Rectal smooth muscle tissue (tissue), 1 donor: ENCODE data around the gene RPL19.

Experiments
- H3K27ac ChIP-seq: one replicate; pipeline ENCODE4 v1.7.0; 2013; ENCODE audit warnings: low read depth, low read length, inconsistent platforms
- H3K27me3 ChIP-seq: one replicate; pipeline ENCODE4 v1.7.0; 2013; ENCODE audit warnings: low read length; ENCODE audit not compliant: control insufficient read depth, insufficient read depth
- H3K36me3 ChIP-seq: one replicate; pipeline ENCODE4 v1.7.0; 2013; ENCODE audit warnings: low read length; ENCODE audit not compliant: control insufficient read depth, insufficient read depth
- H3K4me1 ChIP-seq: one replicate; pipeline ENCODE4 v1.7.0; 2013; ENCODE audit warnings: low read length; ENCODE audit not compliant: control insufficient read depth, insufficient read depth
- H3K4me3 ChIP-seq: one replicate; pipeline ENCODE4 v1.7.0; 2013; ENCODE audit warnings: low read length
- H3K9ac ChIP-seq: one replicate; pipeline ENCODE4 v1.7.0; 2013; ENCODE audit warnings: low read length

RPL19 gene

DNA sequence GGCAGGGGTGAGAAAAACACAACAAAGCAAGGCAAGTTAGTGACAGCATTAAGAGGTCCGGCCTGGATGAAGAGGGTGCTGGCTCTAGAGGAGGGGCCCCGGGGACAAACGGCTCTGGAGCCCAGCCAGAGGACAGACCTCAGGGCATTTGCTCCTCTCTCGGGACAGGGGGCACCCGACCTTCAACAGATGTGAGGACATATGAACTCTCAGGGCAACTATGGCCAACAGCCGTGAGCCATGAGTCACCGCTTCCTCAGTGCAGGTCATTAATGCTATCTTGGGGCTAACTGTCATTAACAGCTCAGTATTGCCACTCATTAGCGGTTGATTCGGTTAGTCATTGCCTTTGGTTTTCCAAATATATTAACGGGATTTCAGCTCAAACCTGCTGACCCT, 24.4 kb upstream of the RPL19 start:
- Histone ChIP-seq H3K4me3 (no peak overlapping the region), H3K36me3 (peaks cover 5% of the 10 kb centered on the region), H3K9ac (no peak overlapping the region), H3K27ac (no peak overlapping the region), H3K27me3 (no peaks in the 10 kb centered on the region), H3K4me1 (no peaks in the 10 kb centered on the region)

DNA sequence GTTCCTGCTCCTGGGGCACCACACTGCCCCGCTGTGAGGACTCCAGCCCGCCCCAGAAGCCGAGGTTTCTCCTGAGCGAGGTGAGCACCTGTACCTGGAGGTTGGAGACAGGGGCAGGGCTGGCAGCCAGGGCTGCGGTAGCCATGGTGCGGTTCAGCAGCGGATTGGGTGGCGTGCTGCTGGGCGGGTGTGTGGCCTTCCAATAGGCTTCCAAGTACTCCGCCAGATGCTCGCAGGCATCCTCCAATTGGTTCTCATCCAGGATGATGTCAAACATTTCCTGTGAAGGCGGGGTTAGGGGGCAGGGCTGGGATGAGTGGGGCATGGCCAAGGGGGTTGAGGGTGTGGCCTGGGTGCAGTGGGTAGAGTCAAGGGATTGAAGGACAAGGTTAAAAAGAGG, 22.8 kb upstream of the RPL19 start:
- no peak overlapping the region for H3K27ac ChIP-seq
- H3K36me3 ChIP-seq, result peaks cover 5% of the 10 kb centered on the region

DNA sequence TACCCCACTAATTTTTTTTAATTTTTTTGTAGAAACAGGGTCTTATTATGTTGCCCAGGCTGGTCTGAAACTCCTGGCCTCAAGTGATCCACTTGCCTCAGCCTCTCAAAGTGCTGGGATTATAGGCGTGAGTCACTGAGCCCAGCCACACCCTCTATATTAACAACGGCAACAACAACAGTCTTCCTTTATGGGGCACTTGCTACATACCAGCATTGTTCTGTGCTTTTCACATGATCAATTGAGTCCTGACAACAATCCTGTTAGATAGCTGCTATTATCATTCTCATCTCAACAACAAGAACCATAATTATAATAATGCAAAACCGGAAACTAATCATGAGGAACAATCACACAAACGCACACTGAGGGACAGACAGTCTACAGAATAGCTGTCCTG, 21.5 kb upstream of the RPL19 start:
- H3K27ac ChIP-seq, result no peak overlapping the region
- H3K4me1 ChIP-seq, result no peaks in the 10 kb centered on the region
- H3K27me3 ChIP-seq, result no peaks in the 10 kb centered on the region
- H3K36me3 ChIP-seq, result peaks cover 8% of the 10 kb centered on the region
- no peak overlapping the region for H3K9ac ChIP-seq
- H3K4me3 ChIP-seq, result no peak overlapping the region

More for the DNA sequence above, 22.8 kb upstream of the RPL19 start:
- H3K9ac ChIP-seq, result no peak overlapping the region
- H3K4me3 ChIP-seq, result no peak overlapping the region
- H3K27me3 ChIP-seq, result no peaks in the 10 kb centered on the region
- no peaks in the 10 kb centered on the region for H3K4me1 ChIP-seq

DNA sequence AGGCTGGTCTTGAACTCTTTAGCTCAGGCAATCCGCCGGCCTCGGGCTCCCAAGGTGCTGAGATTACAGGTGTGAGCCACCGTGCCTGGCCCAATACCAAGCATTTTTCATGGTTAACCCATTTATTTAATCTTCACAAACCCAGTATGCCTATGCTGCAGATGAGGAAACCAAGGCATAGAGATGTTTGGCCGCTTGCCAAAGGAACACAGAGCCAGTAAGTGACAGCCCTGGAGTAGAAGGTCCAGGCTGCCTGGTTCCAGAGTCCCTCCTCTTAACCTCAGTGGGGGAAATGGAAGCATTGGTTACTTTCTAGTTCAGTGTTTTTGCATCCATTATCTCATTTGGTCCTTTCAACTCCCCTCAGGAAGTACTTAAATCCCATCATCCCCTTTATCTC, 18.8 kb upstream of the RPL19 start:
- Histone ChIP-seq H3K36me3 (peaks cover 8% of the 10 kb centered on the region), H3K27me3 (no peaks in the 10 kb centered on the region), H3K27ac (no peak overlapping the region), H3K4me3 (no peak overlapping the region), H3K4me1 (no peaks in the 10 kb centered on the region), H3K9ac (no peak overlapping the region)

DNA sequence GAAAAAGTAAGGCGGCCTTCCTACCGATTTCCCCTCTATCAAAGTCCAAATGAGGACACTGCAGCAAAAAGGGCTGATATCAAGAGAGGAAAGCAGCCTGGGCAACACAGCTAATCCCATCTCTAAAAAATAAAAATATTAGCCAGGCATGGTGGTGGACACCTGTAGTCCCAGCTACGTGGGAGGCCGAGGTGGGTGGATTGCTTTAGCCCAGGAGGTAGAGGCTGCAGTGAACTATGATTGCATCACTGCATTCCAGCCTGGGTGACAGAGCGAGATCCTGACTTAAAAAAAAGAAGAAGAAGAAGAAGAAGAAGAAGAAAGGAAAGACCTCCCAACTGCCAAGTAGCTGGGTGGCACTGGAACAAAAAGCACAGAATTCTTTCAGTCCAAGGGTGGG, 17.0 kb upstream of the RPL19 start:
- H3K27me3 ChIP-seq, result no peaks in the 10 kb centered on the region
- no peak overlapping the region for H3K9ac ChIP-seq
- no peak overlapping the region for H3K27ac ChIP-seq
- no peak overlapping the region for H3K4me3 ChIP-seq
- H3K4me1 ChIP-seq, result no peaks in the 10 kb centered on the region
- peaks cover 3% of the 10 kb centered on the region for H3K36me3 ChIP-seq

DNA sequence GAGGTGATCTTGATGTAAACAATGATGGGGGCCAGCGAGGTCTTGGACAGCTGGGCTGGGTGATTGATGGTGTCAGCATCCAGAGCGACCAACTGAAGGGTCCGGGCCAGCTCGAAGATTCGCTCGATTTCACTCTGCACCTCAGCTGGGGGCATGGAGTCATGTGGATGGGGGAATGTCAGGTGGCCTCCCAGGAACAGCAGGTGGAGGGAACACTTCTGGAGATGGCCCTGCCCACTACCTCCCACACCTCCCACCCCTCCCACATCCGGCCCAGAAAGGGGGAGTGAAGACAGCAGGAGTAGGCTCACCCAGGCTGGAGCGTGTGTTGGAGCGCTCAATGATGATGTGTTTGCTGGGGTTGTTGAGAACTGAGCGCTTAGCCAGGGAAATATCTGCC, 16.4 kb upstream of the RPL19 start:
- Histone ChIP-seq H3K27ac (no peak overlapping the region), H3K4me1 (no peaks in the 10 kb centered on the region), H3K36me3 (peaks cover 3% of the 10 kb centered on the region), H3K4me3 (no peak overlapping the region), H3K9ac (no peak overlapping the region), H3K27me3 (no peaks in the 10 kb centered on the region)

DNA sequence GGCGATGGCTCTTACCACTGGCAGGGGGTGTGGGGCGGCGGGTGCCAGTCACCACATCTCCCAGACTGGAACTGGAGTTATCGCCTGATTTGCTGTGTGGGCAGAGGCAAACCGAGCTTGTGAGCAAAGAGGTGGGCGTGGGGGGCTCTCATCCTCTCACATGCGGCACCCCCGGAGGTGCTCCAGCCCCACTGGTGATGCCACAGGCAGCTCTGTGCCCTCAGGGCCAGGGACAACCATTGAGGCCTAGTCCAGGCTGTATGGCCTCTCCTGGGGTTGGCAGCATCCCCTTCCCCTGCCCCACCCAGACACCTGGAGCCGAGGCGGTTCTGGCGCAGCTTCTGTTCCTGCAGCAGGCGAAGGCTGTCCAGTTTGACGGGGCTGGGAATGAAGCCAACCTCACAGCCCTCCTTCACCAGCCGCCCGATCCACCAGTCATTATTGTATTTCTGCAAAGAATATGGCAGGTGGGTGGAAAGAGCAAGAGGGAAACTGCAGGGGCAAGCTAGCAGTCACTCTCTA, 13.5 kb upstream of the RPL19 start:
- Histone ChIP-seq H3K9ac (no peak overlapping the region), H3K4me1 (no peaks in the 10 kb centered on the region), H3K27me3 (no peaks in the 10 kb centered on the region), H3K36me3 (peaks cover 3% of the 10 kb centered on the region), H3K27ac (no peak overlapping the region), H3K4me3 (no peak overlapping the region)

DNA sequence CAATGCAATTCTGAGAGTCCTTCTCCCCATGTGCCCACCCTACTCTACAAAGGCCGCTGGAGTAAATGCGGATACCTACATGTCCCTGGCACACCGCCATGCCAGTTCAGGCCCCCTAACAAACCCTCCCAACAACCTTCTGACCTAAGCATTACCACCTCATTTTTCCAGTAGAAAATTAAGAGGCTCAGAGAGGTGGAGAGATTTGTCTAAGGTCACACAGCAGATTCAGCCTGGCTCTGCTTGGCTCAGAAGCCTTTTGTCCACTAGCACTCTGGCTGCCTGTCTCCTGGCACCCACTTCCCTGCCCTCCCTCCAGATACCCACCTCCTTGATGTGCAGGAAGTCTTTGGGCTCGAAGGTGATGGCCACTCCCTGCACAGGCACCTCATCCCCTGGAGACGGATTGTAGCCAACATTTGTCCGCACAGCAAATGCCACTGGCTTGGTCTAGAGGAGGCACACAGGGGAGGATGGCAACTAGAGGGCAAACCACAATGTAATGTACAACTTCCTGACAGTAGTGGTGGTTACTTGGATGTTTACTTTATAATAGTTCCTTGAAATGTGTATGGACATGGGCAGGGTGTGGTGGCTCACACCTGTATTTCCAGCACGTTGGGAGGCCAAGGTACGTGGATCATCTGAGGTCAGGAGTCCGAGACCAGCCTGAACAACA, 12.8 kb upstream of the RPL19 start:
- H3K27ac ChIP-seq, result no peak overlapping the region
- no peak overlapping the region for H3K9ac ChIP-seq
- no peaks in the 10 kb centered on the region for H3K4me1 ChIP-seq
- no peak overlapping the region for H3K4me3 ChIP-seq
- H3K36me3 ChIP-seq, result peaks cover 9% of the 10 kb centered on the region
- H3K27me3 ChIP-seq, result no peaks in the 10 kb centered on the region

DNA sequence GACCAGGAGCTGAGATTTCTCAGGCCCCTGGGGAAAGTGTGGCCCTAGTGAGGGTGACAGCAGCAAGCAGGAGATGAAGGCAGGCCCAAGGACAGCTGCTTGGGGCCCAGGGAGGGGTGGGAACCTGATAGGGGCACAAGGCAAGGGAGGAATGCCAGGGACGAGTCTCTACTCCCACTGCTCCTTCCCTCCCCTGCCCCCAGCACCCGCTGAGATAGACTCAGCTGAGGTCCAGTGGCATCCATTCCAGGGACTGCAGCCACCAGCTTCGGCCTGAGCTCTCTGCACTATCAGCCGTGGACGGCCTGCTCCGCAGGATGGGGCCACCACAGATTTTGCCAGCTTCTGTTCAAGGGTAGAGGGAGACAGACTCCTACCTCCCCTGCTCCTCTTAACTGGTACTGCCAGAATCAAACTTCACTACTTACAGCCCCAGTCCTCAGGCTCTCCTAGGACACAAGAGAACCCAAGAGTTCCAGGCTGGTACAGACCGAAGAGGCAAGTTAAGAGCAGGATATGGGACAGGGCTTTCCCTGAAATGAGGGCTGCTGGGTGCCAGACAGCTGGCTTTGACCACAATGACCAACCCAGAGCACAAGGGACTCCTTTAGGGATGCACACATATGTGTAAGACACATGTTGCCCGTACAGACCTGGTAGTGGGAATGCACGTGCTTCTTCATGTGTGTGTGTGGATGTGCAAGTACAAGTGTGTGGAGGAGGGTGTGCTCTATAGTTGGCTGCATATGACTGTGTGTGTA, 8.2 kb upstream of the RPL19 start:
- Histone ChIP-seq H3K4me1 (peaks cover 3% of the 10 kb centered on the region), H3K27ac (no peak overlapping the region), H3K4me3 (no peak overlapping the region), H3K9ac (no peak overlapping the region), H3K36me3 (peaks cover 18% of the 10 kb centered on the region), H3K27me3 (no peaks in the 10 kb centered on the region)

DNA sequence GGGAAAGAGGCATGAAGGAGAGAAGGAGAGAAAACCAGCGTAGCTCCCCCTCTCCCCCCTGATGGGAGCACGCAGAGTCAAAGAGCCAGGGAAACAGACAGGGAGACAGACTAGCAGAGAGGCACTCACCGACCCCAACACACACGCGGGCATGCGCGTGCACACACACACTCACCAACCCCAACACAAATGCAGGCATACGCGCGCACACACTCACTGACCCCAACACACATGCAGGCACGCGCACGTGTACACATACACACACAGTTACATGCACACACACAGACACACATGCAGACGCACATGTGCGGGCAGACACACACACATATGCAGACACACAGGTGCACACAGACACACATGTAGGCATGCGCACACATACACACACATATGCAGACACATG, 7.2 kb upstream of the RPL19 start:
- Histone ChIP-seq H3K27me3 (no peaks in the 10 kb centered on the region), H3K4me3 (no peak overlapping the region), H3K27ac (no peak overlapping the region), H3K4me1 (peaks cover 3% of the 10 kb centered on the region), H3K36me3 (peaks cover 18% of the 10 kb centered on the region), H3K9ac (no peak overlapping the region)

DNA sequence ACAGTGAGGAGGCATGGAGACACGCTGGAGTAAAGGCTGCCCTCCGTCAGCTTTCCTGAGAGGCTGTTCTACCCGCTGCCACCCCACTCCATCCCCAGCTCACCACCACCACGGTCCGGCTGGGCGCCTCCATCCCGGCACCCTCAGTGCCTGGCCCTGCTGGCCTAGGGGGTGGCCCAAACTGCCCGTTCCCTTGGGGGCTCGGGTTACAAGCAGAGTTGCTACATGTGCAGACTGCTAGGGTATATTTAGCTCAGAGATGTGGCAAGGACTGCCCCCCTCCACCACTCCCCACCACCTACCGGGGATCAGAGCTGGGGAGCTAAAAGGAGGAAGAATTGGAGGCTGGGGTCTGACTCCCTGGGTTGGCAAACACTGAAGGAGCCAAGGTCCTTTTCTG, 6.7 kb upstream of the RPL19 start:
- no peaks in the 10 kb centered on the region for H3K27me3 ChIP-seq
- H3K36me3 ChIP-seq, result peaks cover 18% of the 10 kb centered on the region
- no peak overlapping the region for H3K27ac ChIP-seq
- no peak overlapping the region for H3K4me3 ChIP-seq
- H3K4me1 ChIP-seq, result peaks cover 3% of the 10 kb centered on the region
- H3K9ac ChIP-seq, result no peak overlapping the region

DNA sequence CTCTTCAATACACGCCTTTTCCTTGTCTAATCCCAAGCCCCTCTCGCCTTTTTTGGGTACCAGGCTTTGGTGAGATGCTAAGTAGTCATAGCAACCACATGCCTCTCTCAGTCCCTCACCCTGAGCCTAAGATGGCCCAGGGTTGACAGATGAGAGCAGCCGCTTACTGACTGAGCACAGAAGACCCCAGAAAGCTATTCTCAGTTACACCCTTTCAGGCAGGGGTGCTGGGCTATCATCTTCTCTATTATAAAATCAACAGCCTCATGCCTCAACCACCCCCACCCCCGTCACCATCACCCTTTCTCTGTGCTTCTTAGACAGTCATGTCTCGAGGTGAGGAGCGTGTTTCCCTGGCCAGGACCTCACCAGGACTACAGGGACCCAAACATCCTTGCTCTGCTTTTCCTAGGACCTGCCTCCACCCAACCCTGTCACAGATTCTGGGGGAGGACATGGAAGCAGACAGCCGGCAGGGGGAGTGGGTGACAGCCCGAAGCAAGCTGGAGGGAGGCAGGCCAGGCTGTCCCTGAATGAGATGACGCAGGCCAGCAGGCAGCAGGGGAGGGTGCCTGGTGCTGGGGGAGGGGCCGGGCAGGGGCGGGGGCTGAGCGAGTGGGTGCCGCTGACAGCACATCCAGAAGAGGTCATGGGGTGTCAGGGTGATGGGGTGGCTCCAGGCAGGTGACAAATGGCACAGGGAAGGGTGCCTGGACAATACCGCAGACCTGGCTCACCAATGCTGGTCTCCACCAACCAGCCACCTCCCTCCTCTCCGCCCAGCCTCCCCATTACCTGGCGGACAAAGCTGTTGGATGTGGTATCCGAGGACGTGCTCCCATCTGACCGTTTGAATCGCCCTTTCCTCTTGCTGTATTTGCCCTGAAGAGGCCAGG, 5.7 kb upstream of the RPL19 start:
- Histone ChIP-seq H3K9ac (no peak overlapping the region), H3K4me1 (peaks cover 3% of the 10 kb centered on the region), H3K4me3 (no peak overlapping the region), H3K27me3 (no peaks in the 10 kb centered on the region), H3K36me3 (peaks cover 18% of the 10 kb centered on the region), H3K27ac (no peak overlapping the region)
